ENCODE data around the gene PTCH1. TPM values are rescaled to one million over a fixed set of nuclear protein-coding genes. Genes with fewer than 3 reads are reported as not detected.
A peak's percentile ranks its signal among the peaks of the same experiment; 100 is the strongest.

The PTCH1 gene
- total and polyA plus RNA-seq, 8 donors: 5.4 to 22.6 (median 14.7) TPM

GRCh38 chr9:95505717-95506427 lies 10.9 kb downstream of the PTCH1 start:
- FAIRE-seq (no peak), DNase-seq (peak in 5 of 6 donors; percentile 52 to 79 (median 61)), ATAC-seq (peak in 2 of 4 donors; percentile 10 to 24)
- WGBS, 2 donors: 0 to 1% methylated on average over 61 to 79 of the region's 81 CpGs
- H3K4me1 ChIP-seq: peaks cover 0 to 20% (median 15%) of the 10 kb centered on the region in 3 donors
- no peak for TF ChIP-seq CTCF (IDR thresholded peaks at IDR 0.05)
- H3K9me3 ChIP-seq: no peaks in the 10 kb centered on the region
- peak overlapping the region; percentile 76 to 94 (median 86) for H3K27ac ChIP-seq
- intact Hi-C loops (cut with DNase I): no loop called here
- H3K36me3 ChIP-seq: no peaks in the 10 kb centered on the region
- no peaks in the 10 kb centered on the region for H3K27me3 ChIP-seq
- peak overlapping the region; percentile 62 to 84 (median 74) for H3K4me3 ChIP-seq

GRCh38 chr9:95505072-95505716 lies 11.6 kb downstream of the PTCH1 start:
- Histone ChIP-seq H3K4me3 (peak overlapping the region in 3 of 4 donors; percentile 70 to 84 (median 78)), H3K9me3 (no peaks in the 10 kb centered on the region), H3K27ac (peak overlapping the region in 3 of 4 donors; percentile 30 to 90 (median 76)), H3K36me3 (no peaks in the 10 kb centered on the region), H3K4me1 (peaks cover 0 to 20% (median 15%) of the 10 kb centered on the region in 3 donors), H3K27me3 (no peaks in the 10 kb centered on the region)
- TF ChIP-seq CTCF (IDR thresholded peaks at IDR 0.05): no peak
- 20 to 22% methylated on average over 10 of the region's 10 CpGs for WGBS, 2 donors
- intact Hi-C loops (cut with DNase I): no loop called here
- DNase-seq: no peak
- no peak for ATAC-seq
- no peak for FAIRE-seq

GRCh38 chr9:95504053-95504963 lies 12.5 kb downstream of the PTCH1 start:
- H3K4me3 ChIP-seq: no peak overlapping the region
- ATAC-seq: peak in 1 of 4 donors; percentile 10
- no peaks in the 10 kb centered on the region for H3K9me3 ChIP-seq
- 58 to 60% methylated on average over 15 of the region's 15 CpGs for WGBS, 2 donors
- DNase-seq: peak in 1 of 6 donors; percentile 38
- H3K36me3 ChIP-seq: no peaks in the 10 kb centered on the region
- no peak for FAIRE-seq
- intact Hi-C loops (cut with DNase I): no loop called here
- H3K4me1 ChIP-seq: peaks cover 0 to 20% (median 15%) of the 10 kb centered on the region in 3 donors
- H3K27ac ChIP-seq: no peak overlapping the region
- no peak for TF ChIP-seq CTCF (IDR thresholded peaks at IDR 0.05)
- no peaks in the 10 kb centered on the region for H3K27me3 ChIP-seq

GRCh38 chr9:95503369-95503768 lies 13.4 kb downstream of the PTCH1 start:
- ATAC-seq (no peak), DNase-seq (no peak), FAIRE-seq (no peak)
- WGBS, 2 donors: 95 to 97% methylated on average over 6 of the region's 6 CpGs
- Histone ChIP-seq H3K27me3 (no peaks in the 10 kb centered on the region), H3K9me3 (no peaks in the 10 kb centered on the region), H3K4me1 (peaks cover 0 to 20% (median 15%) of the 10 kb centered on the region in 3 donors), H3K4me3 (no peak overlapping the region), H3K36me3 (no peaks in the 10 kb centered on the region), H3K27ac (no peak overlapping the region)
- no peak for TF ChIP-seq CTCF (IDR thresholded peaks at IDR 0.05)
- intact Hi-C loops (cut with DNase I): no loop called here

All from pancreas (tissue), 10 donors.